Measurements from ENCODE around the gene DOCK1.

DNA sequence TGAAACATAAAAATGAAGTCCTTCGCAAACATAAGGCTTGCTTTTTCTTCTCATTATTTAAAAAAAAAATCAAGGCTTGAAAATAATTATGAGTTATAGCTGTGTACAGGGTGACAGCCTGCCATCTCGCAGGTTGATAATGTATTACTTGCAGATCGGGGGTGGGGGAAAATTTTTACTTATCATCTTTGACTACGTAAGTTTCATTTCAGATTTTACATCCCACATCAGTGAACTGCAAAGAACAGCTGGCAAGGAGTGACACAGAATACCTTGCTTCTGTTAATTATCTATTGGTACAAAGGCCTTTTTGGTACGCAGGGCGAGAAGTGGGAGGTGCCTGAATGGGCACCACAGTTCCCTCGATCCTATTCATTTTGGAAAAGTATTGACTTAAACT, 232.2 kb downstream of the DOCK1 start:
- TF ChIP-seq GATA3 (IDR thresholded peaks at IDR 0.05; ENCODE audit: low read depth, low read length) = no peak
- TF ChIP-seq GATA2 (IDR thresholded peaks at IDR 0.05; ENCODE audit: low read depth, low read length) = no peak
